GM18508 (cell line): Measurements from ENCODE around the gene SF1.

Experiments
- ATAC-seq: cut with Tn5 transposase; IDR thresholded peaks from one replicate; pipeline ENCODE4 v1.9.1; 2021; ENCODE audit warnings: moderate number of reproducible peaks; ENCODE audit not compliant: insufficient read depth, unreplicated experiment

SF1 gene

GRCh38 chr11:64731601-64732000 lies 46.7 kb downstream of the SF1 start:
- no peak for ATAC-seq

DNA sequence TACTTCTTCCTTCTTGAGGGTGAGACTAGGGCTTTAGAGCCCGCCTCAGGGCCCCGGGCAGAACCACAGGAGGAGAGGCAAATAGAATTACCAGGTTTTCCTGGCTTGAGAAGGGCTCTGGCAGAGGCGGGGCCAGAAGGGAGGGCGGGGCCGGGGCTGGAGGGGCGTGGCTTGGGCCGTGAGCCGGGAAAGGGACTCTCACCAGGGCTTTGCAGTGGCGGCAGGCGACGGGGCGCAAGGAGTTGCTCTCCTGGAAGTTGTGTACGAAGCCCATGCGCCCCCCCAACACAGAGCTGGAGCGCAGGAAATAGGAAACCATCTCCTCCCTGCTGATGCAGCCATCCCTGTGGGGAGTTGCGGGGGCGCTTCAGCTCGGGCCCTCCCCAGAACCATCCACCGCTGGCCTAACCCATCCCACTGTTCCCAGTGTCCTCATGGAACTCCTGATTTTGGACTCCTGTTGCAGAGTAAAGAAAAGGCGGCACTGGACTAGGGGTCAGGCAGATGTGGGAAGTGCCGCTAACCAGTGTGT lies 48.4 kb downstream of the SF1 start:
- no peak for ATAC-seq

GRCh38 chr11:64728757-64729365 lies 49.5 kb downstream of the SF1 start:
- no peak for ATAC-seq

DNA sequence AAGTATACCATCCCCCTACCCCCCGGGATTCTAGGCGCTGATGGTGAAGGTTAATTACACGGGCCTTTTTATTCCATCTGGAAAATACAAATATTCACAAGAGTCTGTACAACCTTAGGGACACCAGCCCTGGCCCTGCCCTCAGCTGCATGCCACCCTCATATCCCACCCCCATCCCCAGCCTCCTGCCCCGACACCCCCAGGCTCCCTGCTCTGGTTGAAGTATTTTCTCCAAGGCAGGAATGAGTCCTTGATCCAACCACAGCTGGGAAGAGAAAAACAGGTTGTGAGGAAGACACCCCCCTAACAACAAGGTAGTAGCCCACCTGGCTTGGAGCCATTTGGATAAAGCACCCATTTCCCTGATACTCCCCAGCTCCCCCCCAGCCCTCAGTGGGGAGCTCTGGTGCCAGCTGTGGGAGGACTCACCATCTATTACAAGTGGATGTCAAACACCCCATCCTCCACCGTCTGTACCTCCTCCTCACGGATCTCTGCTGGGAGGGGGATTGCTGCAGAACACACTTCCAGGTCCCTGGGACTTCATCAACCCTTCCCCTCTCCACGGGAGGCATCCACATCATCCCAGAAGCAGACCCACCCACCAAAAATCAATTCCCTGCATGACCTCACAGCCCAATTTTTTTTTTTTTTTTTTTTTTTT lies 51.3 kb downstream of the SF1 start:
- no peak for ATAC-seq

DNA sequence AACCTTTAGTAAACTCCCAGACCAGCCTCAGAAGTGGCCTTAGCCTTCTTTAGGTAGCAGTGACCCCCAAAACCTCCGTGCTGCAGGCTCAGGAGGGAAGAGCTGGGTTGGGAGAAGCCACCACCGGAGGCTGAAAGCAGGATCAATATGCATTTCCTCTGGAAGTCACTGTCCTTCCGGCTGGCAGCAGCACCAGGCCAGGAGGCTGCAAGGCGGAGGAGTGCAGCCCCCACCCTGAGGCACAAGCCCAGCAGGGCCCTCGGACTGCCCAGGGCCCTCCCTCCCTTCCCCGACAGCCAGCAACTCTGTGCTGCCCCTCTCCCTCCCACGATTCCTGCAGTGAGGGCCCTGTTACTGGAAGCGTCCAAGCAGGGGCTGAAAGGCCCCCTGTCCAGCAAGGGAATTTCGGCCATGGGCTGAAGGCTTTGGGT lies 52.1 kb downstream of the SF1 start:
- ATAC-seq: no peak

GRCh38 chr11:64724863-64725532 lies 53.3 kb downstream of the SF1 start:
- ATAC-seq: no peak

GRCh38 chr11:64723907-64724862 lies 54.2 kb downstream of the SF1 start:
- ATAC-seq: no peak

- no peak for ATAC-seq
Observed at GRCh38 chr11:64723117-64723906, 55.0 kb downstream of the SF1 start, which contains the start of gene NRXN2. TSS of gene NRXN2 (minus strand) at chr11:64723197. CDS start at chr11:64713699, 9,498 bp downstream.

DNA sequence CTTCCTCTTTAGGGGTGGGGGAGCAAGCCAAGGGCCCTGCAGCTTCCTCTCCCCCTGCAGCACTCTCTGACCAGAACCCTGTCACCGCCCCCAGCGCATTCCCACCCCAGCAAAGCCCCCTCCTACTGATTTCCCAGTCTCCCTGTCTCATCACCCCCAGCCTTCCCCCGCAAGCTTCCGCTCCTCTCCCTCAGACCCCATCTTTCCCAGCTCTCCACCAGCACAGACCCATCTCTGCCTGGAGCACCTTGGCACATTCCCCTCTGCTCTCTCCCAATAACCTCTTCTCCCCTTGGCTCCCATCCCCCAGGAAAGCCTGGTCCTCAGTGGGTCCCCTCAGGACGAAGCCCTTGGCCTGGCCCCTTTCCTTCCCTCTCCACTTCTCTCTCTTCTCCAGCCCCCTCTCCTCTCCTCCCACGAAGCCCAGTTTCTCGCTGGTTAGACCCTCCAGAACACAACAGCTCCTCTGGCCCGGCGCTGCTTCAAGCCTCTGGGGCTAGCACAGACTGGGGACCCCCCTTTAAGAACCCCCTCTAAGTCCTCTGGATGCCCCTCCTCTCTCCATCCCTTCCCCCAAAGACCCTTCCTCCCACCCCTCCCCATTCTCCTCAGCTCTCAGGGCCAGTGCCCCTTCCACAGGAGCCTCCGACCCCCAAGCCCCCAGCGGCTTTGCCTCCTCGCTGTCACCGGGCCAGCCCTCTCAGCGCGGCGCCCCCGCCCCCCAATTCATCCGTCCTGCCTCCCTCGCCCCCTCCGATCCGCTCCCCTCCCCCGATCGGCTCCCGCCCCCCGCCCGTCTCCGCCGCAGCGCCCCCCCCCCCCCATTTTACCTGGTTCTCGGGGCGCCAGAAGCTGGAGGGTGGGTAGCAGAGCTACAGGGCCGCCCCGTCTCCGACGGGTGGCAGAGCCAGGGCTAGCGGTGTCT lies 55.9 kb downstream of the SF1 start:
- no peak for ATAC-seq

GRCh38 chr11:64721359-64721699 lies 57.0 kb downstream of the SF1 start:
- no peak for ATAC-seq

DNA sequence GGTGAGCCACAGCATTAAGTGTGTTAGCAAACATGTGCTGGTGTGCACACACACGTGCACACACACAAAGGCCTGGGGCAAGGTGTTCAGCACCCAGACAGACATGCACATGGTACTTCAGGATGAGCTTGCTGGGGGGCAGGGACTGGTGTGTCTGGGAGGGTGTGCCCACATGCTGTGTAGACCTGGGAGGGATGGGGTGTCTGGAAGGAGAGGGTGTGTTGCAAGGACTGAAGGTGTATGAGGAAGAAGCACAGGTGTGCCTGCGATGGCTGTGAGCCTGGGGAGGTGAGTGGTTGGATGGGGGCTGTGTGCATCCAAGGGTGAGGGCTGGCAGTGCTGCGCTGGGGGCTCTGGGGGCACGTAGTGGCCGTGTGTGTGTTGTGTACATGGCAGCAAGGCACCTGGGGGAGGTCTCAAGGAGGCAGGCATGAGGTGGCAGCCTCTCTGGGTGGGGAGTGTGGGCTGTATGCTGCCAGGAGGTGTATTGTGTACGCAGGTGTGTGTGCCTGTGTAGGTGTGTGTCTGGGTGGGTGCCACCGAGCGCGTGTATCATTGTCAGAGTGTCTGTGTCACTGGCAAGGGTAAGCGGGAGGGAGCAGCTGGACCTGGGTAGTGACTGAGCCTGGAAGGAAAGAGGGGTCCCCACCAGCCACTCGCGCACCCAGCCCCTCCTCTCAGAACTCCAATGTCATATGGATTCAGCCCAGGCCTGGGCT lies 57.5 kb downstream of the SF1 start:
- no peak for ATAC-seq

- no peak for ATAC-seq
Observed at GRCh38 chr11:64720167-64720566, 58.2 kb downstream of the SF1 start.

DNA sequence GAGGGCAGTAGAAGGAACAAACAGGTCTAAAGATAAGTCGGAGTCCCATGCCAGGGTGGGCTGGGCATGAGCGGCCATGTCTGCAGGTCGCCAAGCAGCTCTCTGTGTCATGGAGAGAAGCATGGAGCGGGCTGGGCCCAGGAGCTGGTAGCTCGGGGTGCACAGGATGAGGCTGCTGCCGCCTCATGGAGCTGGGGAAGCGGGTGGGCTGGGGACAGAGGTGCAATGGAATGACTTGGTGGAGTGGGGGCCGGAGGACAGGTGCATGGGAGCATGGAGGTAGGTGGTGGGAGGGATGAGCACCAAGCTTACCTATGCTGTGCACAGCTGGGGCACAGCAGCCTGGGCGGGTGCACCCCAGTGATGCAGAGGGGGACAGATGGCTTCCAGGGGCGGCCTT lies 58.9 kb downstream of the SF1 start:
- no peak for ATAC-seq

DNA sequence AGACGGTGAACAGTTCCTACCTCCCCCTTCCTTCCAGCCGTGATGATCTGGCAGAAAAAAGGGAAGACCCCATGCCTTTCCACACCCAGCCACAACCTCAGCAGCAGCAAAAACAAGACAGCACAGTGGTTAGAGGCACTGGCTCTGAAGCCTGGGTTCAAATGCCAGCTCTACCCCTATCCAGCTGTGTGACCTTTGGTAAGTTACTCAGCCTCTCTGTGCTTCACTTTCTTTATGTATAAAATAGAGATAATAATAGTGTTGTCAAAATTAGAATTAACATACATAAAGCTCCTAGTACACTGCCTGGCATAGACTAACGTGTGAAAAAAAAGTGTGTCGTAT lies 59.6 kb downstream of the SF1 start:
- ATAC-seq: no peak

GRCh38 chr11:64718084-64718779 lies 60.1 kb downstream of the SF1 start:
- no peak for ATAC-seq

GRCh38 chr11:64717268-64717578 lies 61.1 kb downstream of the SF1 start:
- no peak for ATAC-seq

DNA sequence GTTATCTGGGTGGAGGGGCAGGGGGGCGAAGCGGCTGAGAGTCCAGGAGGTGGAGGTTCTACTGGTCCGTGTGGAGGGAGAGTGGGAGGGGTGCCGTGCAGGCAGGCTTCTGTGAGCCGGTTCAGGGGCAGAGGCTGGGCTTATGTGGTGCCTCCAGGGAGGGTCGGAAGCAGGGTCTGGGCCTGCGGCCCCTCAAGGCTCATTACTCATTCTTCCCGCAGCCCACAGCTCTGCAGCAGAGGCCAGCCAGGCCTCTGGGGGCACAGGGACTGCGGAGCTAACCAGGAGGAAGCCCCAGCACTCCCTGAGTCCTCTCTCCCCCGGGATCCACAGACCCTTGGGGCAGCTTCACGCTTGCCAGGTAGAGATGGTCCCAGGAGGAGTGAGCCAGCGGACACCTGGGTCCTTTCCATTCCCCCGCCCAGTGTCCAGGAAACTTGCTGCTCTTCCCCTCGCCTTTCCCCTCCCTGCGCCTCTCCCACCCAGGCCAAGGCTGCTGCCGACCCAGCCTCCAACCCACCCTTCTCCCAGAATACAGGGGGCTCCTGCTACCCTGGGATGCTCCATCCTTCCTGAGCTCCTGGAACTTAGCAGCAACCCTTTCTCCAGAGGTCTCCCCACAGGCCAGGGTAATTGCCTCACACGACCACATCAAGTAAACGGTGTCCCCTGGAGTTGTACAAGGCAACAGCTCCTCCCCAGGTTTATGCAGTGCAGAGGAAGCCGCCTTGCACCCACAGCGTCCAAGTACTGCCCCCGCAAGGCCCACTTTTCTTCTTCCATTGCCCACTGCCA lies 61.7 kb downstream of the SF1 start:
- ATAC-seq: no peak
